ENCODE data around the gene ACOT12.
A peak's percentile ranks its signal among the peaks of the same experiment; 100 is the strongest.
"Not testable (repeated sequence)": the region's sequence is repeated elsewhere in the genome, so short reads cannot be mapped to it uniquely, and the experiment has no call there.

The ACOT12 gene

DNA sequence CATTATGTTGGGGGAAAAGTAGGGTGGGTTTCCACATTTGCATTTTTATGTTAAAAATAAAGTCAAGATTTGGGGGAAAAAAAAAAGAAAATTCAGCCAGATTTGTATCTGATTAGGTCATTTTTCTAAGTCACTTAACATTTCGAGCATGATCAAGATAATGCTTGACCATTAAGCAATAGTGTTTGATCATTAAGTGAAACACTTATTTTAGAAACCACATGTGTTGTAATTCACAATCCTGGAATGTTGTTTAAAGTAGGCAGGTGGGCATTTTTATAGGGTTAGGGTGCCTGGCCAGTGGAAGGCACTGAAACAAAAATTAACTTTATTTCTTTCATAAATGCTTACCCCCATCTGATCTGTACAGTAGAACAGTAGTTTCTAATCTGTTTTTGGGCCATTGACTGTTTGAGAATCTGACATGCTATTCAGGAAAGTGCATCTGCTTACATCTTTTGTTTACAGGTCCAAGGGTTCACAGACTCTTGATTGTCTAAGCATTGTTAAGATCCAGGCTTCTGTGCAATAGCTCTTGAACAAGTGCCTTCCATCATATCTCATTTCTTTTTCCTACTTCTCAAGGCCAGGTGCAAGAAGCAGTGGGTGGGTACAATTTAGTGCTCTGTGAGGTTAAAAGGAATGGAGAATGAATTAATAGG, 83.4 kb downstream of the ACOT12 start:
- DNase-seq, result no peak
- intact Hi-C loops (cut with DNase I), result no loop called here

DNA sequence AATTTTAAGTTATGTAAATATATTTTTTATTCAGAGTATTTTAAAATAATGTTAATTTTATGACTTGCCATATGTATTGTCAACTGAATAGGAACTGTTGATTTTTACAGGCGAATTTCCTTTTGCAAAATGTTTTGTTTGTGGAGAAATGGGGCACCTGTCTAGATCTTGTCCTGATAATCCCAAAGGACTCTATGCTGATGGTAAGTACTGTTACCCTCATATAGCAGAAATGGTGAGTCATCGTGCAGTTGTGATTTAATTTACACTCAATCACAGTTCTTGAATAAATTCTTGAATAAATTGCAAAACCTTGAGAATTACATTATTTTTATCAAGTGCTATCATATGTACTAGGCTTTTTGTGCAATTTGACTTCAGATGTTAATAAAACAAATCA, 85.1 kb downstream of the ACOT12 start:
- intact Hi-C loops (cut with DNase I), result no loop called here
- DNase-seq, result no peak

DNA sequence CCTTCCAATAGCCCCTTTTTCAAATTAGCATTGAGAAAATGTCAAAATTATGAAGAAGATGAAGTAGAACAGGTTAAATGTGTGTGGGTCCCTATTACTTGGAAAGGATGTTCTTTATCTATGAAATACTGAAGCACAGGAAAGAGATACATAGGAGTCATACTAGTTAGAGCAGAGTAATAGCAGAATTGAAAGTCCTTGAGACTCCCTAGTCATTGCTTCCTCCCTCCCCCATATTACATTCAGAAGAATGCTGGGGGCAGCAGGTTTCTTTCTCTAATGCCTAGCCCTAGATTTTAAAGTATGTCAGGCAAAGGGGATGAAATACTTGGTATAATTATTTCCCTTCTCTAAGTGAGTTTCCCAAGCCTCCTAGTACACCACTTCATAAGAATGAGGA, 88.1 kb downstream of the ACOT12 start:
- intact Hi-C loops (cut with DNase I), result no loop called here
- DNase-seq, result no peak

DNA sequence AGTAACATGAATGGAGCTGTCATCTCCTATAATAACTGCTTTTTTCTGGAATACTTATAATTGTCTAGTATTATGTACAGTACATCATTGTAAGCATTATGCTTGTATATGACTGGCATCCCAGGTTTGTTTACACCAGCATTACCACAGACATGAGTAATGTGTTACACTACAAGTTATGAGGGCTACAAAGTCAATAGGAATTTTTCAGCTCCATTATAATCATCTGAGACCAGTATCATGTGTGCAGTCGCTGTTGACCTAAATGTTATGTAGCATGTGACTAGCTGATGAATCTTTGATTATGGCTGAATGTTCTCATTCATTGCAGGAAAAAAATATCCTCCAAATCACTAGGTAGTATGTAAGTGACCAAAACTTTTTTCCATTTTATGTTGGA, 90.4 kb downstream of the ACOT12 start:
- no peak for DNase-seq
- intact Hi-C loops (cut with DNase I), result no loop called here

DNA sequence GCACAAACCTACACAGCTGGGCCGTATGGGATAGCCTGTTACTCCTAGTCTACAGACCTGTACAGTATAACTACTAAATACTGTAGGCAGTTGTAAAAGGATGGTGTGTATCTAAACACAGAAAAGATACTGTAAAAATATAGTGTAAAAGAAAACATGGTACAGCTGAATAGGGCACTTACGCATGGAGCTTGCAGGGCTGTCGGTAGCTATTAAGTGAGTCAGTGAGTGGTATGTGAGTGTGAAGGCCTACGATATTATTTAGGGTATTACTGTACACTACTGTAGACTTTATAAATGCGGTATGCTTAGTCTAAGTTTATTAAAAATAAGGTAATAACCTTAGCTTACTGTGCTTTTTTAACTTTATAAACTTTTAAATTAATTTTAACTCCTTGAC, 91.3 kb downstream of the ACOT12 start:
- intact Hi-C loops (cut with DNase I), result no loop called here
- DNase-seq, result no peak

DNA sequence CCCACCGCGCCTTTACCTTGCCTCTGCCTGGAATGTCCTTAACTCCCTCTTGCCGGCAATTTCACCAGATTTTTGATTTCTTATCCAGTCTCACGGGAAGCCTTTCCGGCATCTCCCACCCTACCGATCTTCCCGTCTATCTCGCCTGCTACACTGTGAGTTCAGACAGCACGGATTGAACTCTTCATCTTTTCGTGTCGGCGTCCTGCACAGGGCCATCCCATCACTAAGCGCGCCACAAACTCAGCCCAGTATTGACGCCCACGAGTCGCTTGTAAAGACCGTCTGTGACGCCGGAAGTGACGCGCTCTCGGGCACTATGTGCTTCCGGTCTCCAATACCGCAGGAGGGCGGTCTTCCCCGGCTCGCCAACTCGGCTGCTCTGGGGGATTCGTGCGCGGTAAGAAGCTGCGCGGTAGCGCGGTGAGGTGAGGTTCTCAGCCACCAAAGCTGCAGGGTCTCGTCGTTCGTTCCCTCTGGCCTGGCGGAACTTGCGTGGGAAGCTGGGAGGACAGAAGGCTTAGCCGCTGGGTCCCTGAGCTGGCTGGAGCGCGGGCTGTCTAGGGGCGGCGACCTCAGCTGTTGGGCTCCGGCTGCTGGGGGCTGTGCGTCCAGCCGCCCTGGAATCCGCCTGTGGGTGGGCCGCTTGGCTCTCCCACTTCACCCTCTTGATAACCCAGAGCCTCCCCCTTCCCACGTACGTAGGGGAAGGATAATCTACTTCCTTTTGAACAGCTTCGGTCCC, 92.5 kb downstream of the ACOT12 start, which contains the start of gene ZCCHC9:
ZCCHC9 (plus strand) TSS at position 317 of the 745 bp plus-strand sequence. CDS start 3,171 bp downstream, outside the sequence.
- intact Hi-C loops (cut with DNase I), result no loop called here
- peak; percentile 89 to 97 (median 93) for DNase-seq

DNA sequence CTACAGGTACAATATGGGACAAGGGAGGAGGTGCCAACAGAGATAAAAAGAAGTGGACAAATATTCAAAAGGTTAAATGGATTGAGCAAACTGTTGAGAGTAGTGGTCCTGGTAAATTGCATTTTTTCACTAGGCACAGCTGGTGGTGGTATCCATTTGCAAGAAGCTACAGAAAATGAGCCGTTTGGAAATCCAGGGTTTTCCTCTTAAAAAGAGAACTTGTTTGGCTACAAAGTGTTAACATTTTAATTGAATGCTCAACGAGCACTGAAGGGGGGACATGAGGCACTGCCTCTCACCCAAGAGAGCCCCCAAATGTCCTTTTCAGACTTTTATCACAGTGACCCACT, 93.0 kb downstream of the ACOT12 start:
- peak in 1 of 42 donors; percentile 4 for DNase-seq

DNA sequence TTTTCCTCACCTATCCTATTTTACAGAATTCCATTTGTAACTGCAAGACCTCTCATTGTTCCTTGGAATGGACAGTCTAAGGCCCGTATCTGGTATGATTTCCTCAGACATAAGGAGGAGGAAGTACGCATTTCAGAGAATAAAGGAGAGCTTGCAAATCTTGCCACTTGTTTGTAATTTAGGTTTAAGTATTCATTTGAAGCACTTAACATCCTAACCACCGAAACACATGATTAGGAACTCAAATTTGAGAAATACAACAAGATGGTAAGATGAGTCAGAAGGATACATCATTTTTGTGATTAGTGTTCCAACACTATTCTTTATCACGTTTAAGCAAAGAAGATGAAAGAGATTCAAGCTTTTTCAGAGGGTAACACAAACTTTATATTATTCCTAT, 96.4 kb downstream of the ACOT12 start:
- DNase-seq, result no peak
- intact Hi-C loops (cut with DNase I), result no loop called here

More for the DNA sequence above, 93.0 kb downstream of the ACOT12 start:
- intact Hi-C loops (cut with DNase I), result no loop called here

DNA sequence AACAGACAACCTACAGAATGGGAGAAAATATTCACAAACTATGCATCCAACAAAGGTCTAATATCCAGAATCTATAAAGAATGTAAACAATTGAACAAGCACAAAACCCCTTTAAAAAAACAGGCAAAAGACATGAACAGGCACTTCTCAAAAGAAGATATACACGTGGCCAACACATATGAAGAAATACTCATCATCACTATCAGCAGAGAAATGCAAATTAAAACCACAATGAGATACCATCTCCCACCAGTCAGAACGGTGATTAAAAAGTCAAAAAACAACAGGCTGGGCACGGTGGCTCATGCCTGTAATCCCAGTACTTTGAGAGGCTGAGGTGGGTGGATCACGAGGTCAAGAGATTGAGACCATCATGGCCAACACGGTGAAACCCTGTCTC, 99.9 kb downstream of the ACOT12 start:
- DNase-seq; intact Hi-C loops (cut with DNase I): not testable (repeated sequence)

DNA sequence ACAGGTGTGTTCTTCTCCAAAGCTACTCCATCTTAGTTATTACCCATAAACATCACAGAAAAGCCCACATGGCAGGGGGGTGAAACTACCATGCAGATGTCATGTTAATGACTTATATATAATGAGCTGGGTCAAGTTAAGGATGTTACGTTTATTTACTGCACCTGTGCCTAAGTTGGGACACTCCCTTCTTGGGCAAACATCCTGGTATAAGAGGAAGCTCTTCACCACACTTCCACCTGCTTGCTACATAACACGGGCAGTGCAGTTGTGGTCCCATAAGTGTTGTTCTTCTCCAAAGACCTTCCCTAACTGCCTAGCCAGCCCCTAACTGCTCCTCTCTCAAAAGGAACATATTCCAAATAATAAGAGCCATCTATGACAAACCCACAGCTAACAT, 101.8 kb downstream of the ACOT12 start:
- intact Hi-C loops (cut with DNase I), result no loop called here
- DNase-seq, result no peak

DNA sequence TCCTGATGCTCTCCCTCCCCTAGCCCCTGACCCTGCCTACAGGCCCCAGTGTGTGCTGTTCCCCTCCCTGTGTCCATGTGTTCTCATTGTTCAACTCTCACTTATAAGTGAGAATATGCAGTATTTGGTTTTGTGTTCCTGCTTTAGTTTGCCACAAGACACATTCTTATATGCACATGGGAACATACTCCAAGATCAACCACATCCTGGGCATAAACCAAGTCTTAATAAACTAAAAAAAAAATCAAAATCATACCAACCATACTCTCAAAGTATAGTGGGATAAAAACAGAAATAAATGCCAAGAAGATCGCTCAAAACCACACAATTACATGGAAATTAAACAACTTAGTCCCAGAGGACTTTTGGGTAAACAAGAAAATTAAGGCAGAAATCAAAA, 103.8 kb downstream of the ACOT12 start:
- intact Hi-C loops (cut with DNase I), result no loop called here
- DNase-seq, result no peak

DNA sequence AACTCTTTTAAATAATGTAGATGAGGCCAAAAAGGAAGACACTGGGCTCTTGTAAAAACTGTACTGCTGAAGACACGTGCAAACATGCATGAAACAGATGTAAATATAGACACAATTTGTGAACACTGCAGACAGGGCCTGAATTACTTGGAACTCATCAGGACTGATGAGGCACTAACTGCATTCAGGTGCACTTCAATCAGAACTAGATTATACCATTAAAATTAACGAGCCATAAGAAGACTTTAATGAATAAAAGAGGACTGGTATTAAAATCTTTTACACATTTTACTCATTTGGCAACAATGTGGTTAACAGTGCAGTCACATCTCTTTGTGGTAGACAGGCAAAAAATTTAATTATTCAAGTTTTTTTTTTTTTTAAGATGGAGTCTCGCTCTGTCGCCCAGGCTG, 105.9 kb downstream of the ACOT12 start:
- intact Hi-C loops (cut with DNase I), result no loop called here

GRCh38 chr5:81286059-81286617, 107.8 kb downstream of the ACOT12 start:
- DNase-seq, result no peak
- intact Hi-C loops (cut with DNase I), result no loop called here

More for the DNA sequence above, 105.9 kb downstream of the ACOT12 start:
- DNase-seq, result no peak

DNA sequence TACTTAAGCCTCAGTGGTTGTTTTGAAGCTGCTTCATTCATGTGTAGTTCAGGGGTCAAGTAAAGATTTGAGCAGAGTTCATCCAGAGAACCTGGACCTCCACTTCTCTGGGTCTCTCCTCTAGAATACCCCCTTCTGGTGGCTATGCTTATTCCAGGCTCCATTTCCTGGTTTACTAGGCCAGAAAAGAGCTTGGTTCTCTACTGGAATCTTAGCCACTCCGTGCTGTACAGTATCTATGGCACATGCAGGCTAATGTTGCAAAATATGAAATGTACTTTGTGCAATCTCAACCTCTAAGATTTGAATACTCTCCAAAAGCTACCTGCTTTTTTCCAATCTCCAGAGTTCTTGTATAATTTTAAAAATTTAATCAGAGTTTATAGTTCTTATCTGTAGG, 110.0 kb downstream of the ACOT12 start:
- no peak for DNase-seq

More for the DNA sequence above, 110.0 kb downstream of the ACOT12 start:
- intact Hi-C loops (cut with DNase I), result no loop called here

Data from head of caudate nucleus (tissue), 42 donors.